ENCODE measurements around the gene LDB3.

The LDB3 gene

GRCh38 chr10:86775870-86776180, 107.5 kb downstream of the LDB3 start:
- CTCF ChIA-PET, result no interaction called here
- POLR2A ChIA-PET, result interaction anchor here (0.6 kb wide), 1 partner anchor 18 kb away, joined by 4 read pairs; no protein-coding TSS in a partner anchor
- no peak for DNase-seq (ENCODE audit: extremely low spot score)
- TF ChIP-seq L3MBTL2 (conservative IDR thresholded peaks at IDR 0.05), result no peak
- TF ChIP-seq PKNOX1 (IDR thresholded peaks at IDR 0.05), result no peak
- TF ChIP-seq ELF4 (IDR thresholded peaks at IDR 0.05), result no peak
- no peak for TF ChIP-seq CTBP1 (IDR thresholded peaks at IDR 0.05; ENCODE audit: borderline replicate concordance)
- TF ChIP-seq LEF1 (IDR thresholded peaks at IDR 0.05; ENCODE audit: borderline replicate concordance), result no peak
- no peak for TF ChIP-seq NFRKB (IDR thresholded peaks at IDR 0.05)
- TF ChIP-seq BHLHE40 (IDR thresholded peaks at IDR 0.05; ENCODE audit: borderline replicate concordance), result no peak
- TF ChIP-seq HDGF (IDR thresholded peaks at IDR 0.05; ENCODE audit: borderline replicate concordance), result no peak
- no peak for TF ChIP-seq FOXM1 (IDR thresholded peaks at IDR 0.05; ENCODE audit: borderline replicate concordance)
- TF ChIP-seq FOXK2 (IDR thresholded peaks at IDR 0.05), result no peak
- no peak for TF ChIP-seq ARNT (IDR thresholded peaks at IDR 0.05)
- no peak for TF ChIP-seq TARDBP (IDR thresholded peaks at IDR 0.05)
- no peak for TF ChIP-seq ZNF384 (IDR thresholded peaks at IDR 0.05)
- no peak for TF ChIP-seq FOXA1 (IDR thresholded peaks at IDR 0.05)

- POLR2A ChIA-PET, result interaction anchor here (0.6 kb wide), 1 partner anchor 22 kb away, joined by 3 read pairs; no protein-coding TSS in a partner anchor
- no peak for DNase-seq (ENCODE audit: extremely low spot score)
- CTCF ChIA-PET, result interaction anchor here (0.9 kb wide), 1 partner anchor 29 kb away, joined by 4 read pairs; no protein-coding TSS in a partner anchor
- no peak for TF ChIP-seq LEF1 (IDR thresholded peaks at IDR 0.05; ENCODE audit: borderline replicate concordance)
- no peak for TF ChIP-seq PKNOX1 (IDR thresholded peaks at IDR 0.05)
- TF ChIP-seq FOXK2 (IDR thresholded peaks at IDR 0.05), result no peak
- TF ChIP-seq ARNT (IDR thresholded peaks at IDR 0.05), result no peak
- TF ChIP-seq CTBP1 (IDR thresholded peaks at IDR 0.05; ENCODE audit: borderline replicate concordance), result no peak
- no peak for TF ChIP-seq HDGF (IDR thresholded peaks at IDR 0.05; ENCODE audit: borderline replicate concordance)
- no peak for TF ChIP-seq SP1 (IDR thresholded peaks at IDR 0.05)
- no peak for TF ChIP-seq L3MBTL2 (conservative IDR thresholded peaks at IDR 0.05)
- TF ChIP-seq ZNF384 (IDR thresholded peaks at IDR 0.05), result no peak
- TF ChIP-seq FOXA1 (IDR thresholded peaks at IDR 0.05), result no peak
- no peak for TF ChIP-seq ELF4 (IDR thresholded peaks at IDR 0.05)
- no peak for TF ChIP-seq BHLHE40 (IDR thresholded peaks at IDR 0.05; ENCODE audit: borderline replicate concordance)
- no peak for TF ChIP-seq FOXM1 (IDR thresholded peaks at IDR 0.05; ENCODE audit: borderline replicate concordance)
- TF ChIP-seq TARDBP (IDR thresholded peaks at IDR 0.05), result no peak
- TF ChIP-seq SUZ12 (IDR thresholded peaks at IDR 0.05), result no peak
- no peak for TF ChIP-seq NFRKB (IDR thresholded peaks at IDR 0.05)
These were observed 111.1 kb downstream of the LDB3 start for GRCh38 chr10:86779220-86780017.

- TF ChIP-seq SP1 (IDR thresholded peaks at IDR 0.05) (no peak), NFRKB (IDR thresholded peaks at IDR 0.05) (no peak), PKNOX1 (IDR thresholded peaks at IDR 0.05) (no peak), FOXM1 (IDR thresholded peaks at IDR 0.05; ENCODE audit: borderline replicate concordance) (no peak), BHLHE40 (IDR thresholded peaks at IDR 0.05; ENCODE audit: borderline replicate concordance) (no peak), HDGF (IDR thresholded peaks at IDR 0.05; ENCODE audit: borderline replicate concordance) (no peak), FOXA1 (IDR thresholded peaks at IDR 0.05) (no peak), ELF4 (IDR thresholded peaks at IDR 0.05) (no peak), SUZ12 (IDR thresholded peaks at IDR 0.05) (no peak), ARNT (IDR thresholded peaks at IDR 0.05) (no peak), LEF1 (IDR thresholded peaks at IDR 0.05; ENCODE audit: borderline replicate concordance) (no peak), TARDBP (IDR thresholded peaks at IDR 0.05) (no peak), FOXK2 (IDR thresholded peaks at IDR 0.05) (no peak), ZNF384 (IDR thresholded peaks at IDR 0.05) (no peak)
- CTCF ChIA-PET, result no interaction called here
- POLR2A ChIA-PET, result no interaction called here
- DNase-seq (ENCODE audit: extremely low spot score), result no peak
These were observed 114.5 kb downstream of the LDB3 start for GRCh38 chr10:86782701-86783418.

GRCh38 chr10:86785037-86785436, 116.7 kb downstream of the LDB3 start:
- CTCF ChIA-PET, result no interaction called here
- POLR2A ChIA-PET, result no interaction called here
- no peak for DNase-seq (ENCODE audit: extremely low spot score)
- no peak for TF ChIP-seq ZNF384 (IDR thresholded peaks at IDR 0.05)
- TF ChIP-seq CTBP1 (IDR thresholded peaks at IDR 0.05; ENCODE audit: borderline replicate concordance), result no peak
- no peak for TF ChIP-seq ARNT (IDR thresholded peaks at IDR 0.05)
- TF ChIP-seq ELF4 (IDR thresholded peaks at IDR 0.05), result no peak
- no peak for TF ChIP-seq LEF1 (IDR thresholded peaks at IDR 0.05; ENCODE audit: borderline replicate concordance)
- TF ChIP-seq BHLHE40 (IDR thresholded peaks at IDR 0.05; ENCODE audit: borderline replicate concordance), result no peak
- no peak for TF ChIP-seq SP1 (IDR thresholded peaks at IDR 0.05)
- TF ChIP-seq FOXM1 (IDR thresholded peaks at IDR 0.05; ENCODE audit: borderline replicate concordance), result no peak
- TF ChIP-seq PKNOX1 (IDR thresholded peaks at IDR 0.05), result no peak
- no peak for TF ChIP-seq L3MBTL2 (conservative IDR thresholded peaks at IDR 0.05)
- TF ChIP-seq FOXA1 (IDR thresholded peaks at IDR 0.05), result no peak
- TF ChIP-seq HDGF (IDR thresholded peaks at IDR 0.05; ENCODE audit: borderline replicate concordance), result no peak
- no peak for TF ChIP-seq NFRKB (IDR thresholded peaks at IDR 0.05)
- no peak for TF ChIP-seq TARDBP (IDR thresholded peaks at IDR 0.05)
- no peak for TF ChIP-seq FOXK2 (IDR thresholded peaks at IDR 0.05)
- no peak for TF ChIP-seq SUZ12 (IDR thresholded peaks at IDR 0.05)

Measured in HEK293T (cell line).